ENCODE data around the gene OR10H3.

GRCh38 chr19:15790096-15790495, 52.3 kb downstream of the OR10H3 start:
- TF ChIP-seq CTCF (IDR thresholded peaks at IDR 0.05) (no peak), EZH2 (IDR thresholded peaks at IDR 0.05) (no peak), EZH2phosphoT487 (IDR thresholded peaks at IDR 0.05) (no peak)
